Endodermal cell (in vitro differentiated cells): ENCODE data around the gene TBC1D19. TPM values are rescaled to one million over a fixed set of nuclear protein-coding genes. Genes with fewer than 3 reads are reported as not detected.
"Not testable (repeated sequence)": the region's sequence is repeated elsewhere in the genome, so short reads cannot be mapped to it uniquely, and the experiment has no call there.

Experiments used
- DNase-seq: peaks from one replicate; pipeline ENCODE4 v3.0.0-alpha.2; 2017
- H3K27ac ChIP-seq: 2 replicates; pipeline ENCODE4 v1.5.1; 2013; ENCODE audit warnings: mild to moderate bottlenecking, low read depth, low read length, moderate library complexity
- H3K27me3 ChIP-seq: 2 replicates; pipeline ENCODE4 v1.6.1; 2013; ENCODE audit warnings: mild to moderate bottlenecking, low read length, moderate library complexity; ENCODE audit not compliant: insufficient read depth, control insufficient read depth, poor library complexity, severe bottlenecking
- H3K36me3 ChIP-seq: 2 replicates; pipeline ENCODE4 v1.7.0; 2013; ENCODE audit warnings: mild to moderate bottlenecking, low read length, moderate library complexity; ENCODE audit not compliant: control insufficient read depth, insufficient read depth
- H3K4me1 ChIP-seq: one replicate; pipeline ENCODE4 v1.7.0; 2013; ENCODE audit warnings: low read length; ENCODE audit not compliant: control insufficient read depth, insufficient read depth
- H3K4me3 ChIP-seq: 2 replicates; pipeline ENCODE4 v1.5.1; 2013; ENCODE audit warnings: mild to moderate bottlenecking, low read length, moderate library complexity
- H3K9ac ChIP-seq: 2 replicates; pipeline ENCODE4 v1.6.1; 2013; ENCODE audit warnings: mild to moderate bottlenecking, low read length, moderate library complexity; ENCODE audit not compliant: poor library complexity, severe bottlenecking; ENCODE audit errors: extremely low read depth
- H3K9me3 ChIP-seq: 2 replicates; pipeline ENCODE4 v1.6.1; 2013; ENCODE audit warnings: mild to moderate bottlenecking, low read length, moderate library complexity; ENCODE audit not compliant: control insufficient read depth
- H3K27ac Mint-ChIP-seq: 2 replicates; pipeline ENCODE4 v1.8.0; 2020; ENCODE audit warnings: mixed read lengths
- H3K27me3 Mint-ChIP-seq: 2 replicates; pipeline ENCODE4 v1.8.0; 2021; ENCODE audit warnings: mild to moderate bottlenecking, mixed read lengths; ENCODE audit not compliant: insufficient read depth
- H3K36me3 Mint-ChIP-seq: 2 replicates; pipeline ENCODE4 v1.8.0; 2020; ENCODE audit warnings: low read depth, mixed read lengths
- H3K4me1 Mint-ChIP-seq: 2 replicates; pipeline ENCODE4 v1.8.0; 2020; ENCODE audit warnings: mixed read lengths
- H3K4me3 Mint-ChIP-seq: 2 replicates; pipeline ENCODE4 v1.8.0; 2020; ENCODE audit warnings: mild to moderate bottlenecking, moderate library complexity, mixed read lengths
- H3K9me3 Mint-ChIP-seq: 2 replicates; pipeline ENCODE4 v1.8.0; 2020; ENCODE audit warnings: mild to moderate bottlenecking, mixed read lengths
- CTCF ChIP-seq: fragments of 200-600 bp; sonication (generic); conservative IDR thresholded peaks from 2 replicates; pipeline ENCODE4 v1.5.0; 2021; ENCODE audit warnings: antibody characterized with exemption, mild to moderate bottlenecking
- WGBS, 2 experiments: methylation state at CpG; one replicate each; pipeline versions ENCODE4 v1.1.5 to v1.1.7; 2013; ENCODE audit warnings: missing lambda C conversion rate in 2 of 2, mixed read lengths in 1 of 2; ENCODE audit not compliant: insufficient coverage in 1 of 2, insufficient read length in 1 of 2; 5-methylcytosine and 5-hydroxymethylcytosine counted together
- total RNA-seq, 2 donors: library from RNA; stranded (reverse); fragmentation: NEBNext Ultra II Directional in 1 of 2; extraction: Animal tissue kit (Norgen Biotek cat#: 25700) in 1 of 2; gene quantifications; 2 replicates in 1 of 2; 3 replicates in 1 of 2; pipeline ENCODE4 v1.2.1, GENCODE V29; 2021

TBC1D19 gene
- total RNA-seq, 2 donors from 2014 or later: 7.0 to 9.9 TPM

- no peaks in the 10 kb centered on the region for H3K9me3 ChIP-seq
- H3K27ac ChIP-seq: no peak overlapping the region
- WGBS, 2 experiments: 60 to 74% methylated on average over 1 to 2 of the region's 2 CpGs
- TF ChIP-seq CTCF: peak; percentile 41
- H3K9me3 Mint-ChIP-seq: peaks cover 3% of the 10 kb centered on the region
- no peaks in the 10 kb centered on the region for H3K36me3 Mint-ChIP-seq
- no peaks in the 10 kb centered on the region for H3K27me3 ChIP-seq
- H3K27ac Mint-ChIP-seq: no peak overlapping the region
- peak; percentile 44 for DNase-seq
- no peaks in the 10 kb centered on the region for H3K4me1 ChIP-seq
- peaks cover 3% of the 10 kb centered on the region for H3K4me1 Mint-ChIP-seq
- H3K4me3 ChIP-seq: no peak overlapping the region
- no peak overlapping the region for H3K9ac ChIP-seq
- H3K36me3 ChIP-seq: no peaks in the 10 kb centered on the region
- no peak overlapping the region for H3K4me3 Mint-ChIP-seq
- H3K27me3 Mint-ChIP-seq: peaks cover 1% of the 10 kb centered on the region
These were observed 5.8 kb downstream of the TBC1D19 start for GRCh38 chr4:26589705-26590104.

DNA sequence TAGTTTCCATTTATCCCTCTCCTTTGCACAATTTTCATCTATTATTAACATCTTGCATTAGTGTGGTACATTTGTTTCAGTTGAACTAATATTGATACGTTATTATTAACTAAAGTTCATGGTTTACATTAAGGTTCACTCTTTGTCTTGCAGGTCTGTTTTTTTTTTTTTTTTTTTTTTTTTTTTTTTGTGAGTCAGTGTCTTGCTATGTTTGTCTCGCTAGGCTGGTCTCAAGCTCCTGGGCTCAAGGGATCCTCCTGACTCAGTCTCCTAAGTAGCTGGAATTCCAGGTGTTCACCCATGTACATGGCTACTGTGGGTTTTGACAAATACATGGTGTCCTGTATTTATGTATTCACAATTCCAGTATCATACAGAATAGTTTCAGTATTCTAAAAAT is 6.8 kb downstream of the TBC1D19 start:
- no peak overlapping the region for H3K9ac ChIP-seq
- no peaks in the 10 kb centered on the region for H3K36me3 ChIP-seq
- no peaks in the 10 kb centered on the region for H3K27me3 ChIP-seq
- Mint-ChIP-seq H3K27ac (no peak overlapping the region), H3K27me3 (no peaks in the 10 kb centered on the region), H3K4me3 (no peak overlapping the region), H3K9me3 (peaks cover 3% of the 10 kb centered on the region), H3K4me1 (no peaks in the 10 kb centered on the region), H3K36me3 (no peaks in the 10 kb centered on the region)
- no peak for DNase-seq
- no peak for TF ChIP-seq CTCF
- H3K27ac ChIP-seq: no peak overlapping the region
- 91% methylated on average over 2 of the region's 2 CpGs; no CpG with 5 or more reads in 1 of the 2 experiments for WGBS, 2 experiments
- no peaks in the 10 kb centered on the region for H3K9me3 ChIP-seq
- H3K4me3 ChIP-seq: no peak overlapping the region
- no peaks in the 10 kb centered on the region for H3K4me1 ChIP-seq

- H3K27ac Mint-ChIP-seq, H3K4me3 Mint-ChIP-seq, H3K27ac ChIP-seq, H3K4me1 ChIP-seq, H3K9me3 ChIP-seq, H3K27me3 Mint-ChIP-seq, H3K36me3 ChIP-seq, DNase-seq, H3K4me1 Mint-ChIP-seq, H3K9ac ChIP-seq, H3K4me3 ChIP-seq, H3K36me3 Mint-ChIP-seq, H3K27me3 ChIP-seq, H3K9me3 Mint-ChIP-seq: not testable (repeated sequence)
- 67% methylated on average over 2 of the region's 3 CpGs; no CpG with 5 or more reads in 1 of the 2 experiments for WGBS, 2 experiments
These were observed 9.7 kb downstream of the TBC1D19 start for GRCh38 chr4:26593557-26593956.

- Histone ChIP-seq H3K36me3 (no peaks in the 10 kb centered on the region), H3K27me3 (no peaks in the 10 kb centered on the region), H3K4me3 (no peak overlapping the region), H3K4me1 (no peaks in the 10 kb centered on the region), H3K27ac (no peak overlapping the region), H3K9ac (no peak overlapping the region), H3K9me3 (no peaks in the 10 kb centered on the region)
- Mint-ChIP-seq H3K4me1 (no peaks in the 10 kb centered on the region), H3K27me3 (no peaks in the 10 kb centered on the region), H3K27ac (no peak overlapping the region), H3K36me3 (no peaks in the 10 kb centered on the region), H3K4me3 (no peak overlapping the region), H3K9me3 (peaks cover 2% of the 10 kb centered on the region)
- DNase-seq: no peak
- 87% methylated on average over 5 of the region's 5 CpGs; no CpG with 5 or more reads in 1 of the 2 experiments for WGBS, 2 experiments
- no peak for TF ChIP-seq CTCF
These were observed 10.5 kb downstream of the TBC1D19 start for GRCh38 chr4:26594371-26594770.
